Esophagus squamous epithelium (tissue), 5 donors: ENCODE data around the gene NRXN3. TPM values are rescaled to one million over a fixed set of nuclear protein-coding genes. Genes with fewer than 3 reads are reported as not detected.

ENCODE experiments used
- DNase-seq: peaks from one replicate; lab custom pipeline; 2025; lab: John Stamatoyannopoulos, UW
- H3K27ac ChIP-seq, 4 donors: fragments of 200-600 bp; sonication (generic); one replicate each; pipeline ENCODE4 v1.5.1; 2016 to 2019; ENCODE audit warnings: mild to moderate bottlenecking in 1 of 4
- H3K27me3 ChIP-seq, 4 donors: fragments of 200-600 bp; sonication (generic); 1 replicate in 3 of 4; 2 replicates in 1 of 4; pipeline versions ENCODE4 v1.5.1 to v1.6.0; 2017 to 2021; ENCODE audit warnings: antibody characterized with exemption in 1 of 4
- H3K36me3 ChIP-seq, 3 donors: fragments of 200-600 bp; sonication (generic); one replicate each; pipeline ENCODE4 v1.5.1; 2016 to 2019
- H3K4me1 ChIP-seq, 3 donors: fragments of 200-600 bp; sonication (generic); one replicate each; pipeline ENCODE4 v1.5.1; 2017 to 2019
- H3K4me3 ChIP-seq, 4 donors: fragments of 200-600 bp; sonication (generic); 1 replicate in 3 of 4; 2 replicates in 1 of 4; pipeline ENCODE4 v1.5.1; 2016 to 2019; ENCODE audit warnings: mild to moderate bottlenecking in 2 of 4, moderate library complexity in 1 of 4
- H3K9me3 ChIP-seq, 3 donors: fragments of 200-600 bp; sonication (generic); one replicate each; pipeline ENCODE4 v1.5.1; 2016 to 2019
- CTCF ChIP-seq, 6 experiments: fragments of 450-650 bp in 4 of 6; fragments of 200-600 bp in 2 of 6; sonication (generic) in 2 of 6; IDR thresholded peaks; one replicate each; pipeline ENCODE4 v1.5.1; 2016 to 2019; ENCODE audit warnings: antibody characterized with exemption in 6 of 6, mild to moderate bottlenecking in 4 of 6, moderate library complexity in 4 of 6
- POLR2A ChIP-seq, 4 donors: fragments of 450-650 bp; IDR thresholded peaks; one replicate each; pipeline ENCODE4 v1.6.1; 2017; ENCODE audit warnings: antibody characterized with exemption in 4 of 4, mild to moderate bottlenecking in 4 of 4, moderate library complexity in 3 of 4
- WGBS, 2 donors: methylation state at CpG; one replicate each; pipeline ENCODE4 v1.1.5; 2018; 5-methylcytosine and 5-hydroxymethylcytosine counted together
- intact Hi-C: fragments of 100-400 bp; cut with DNase I; formaldehyde crosslinking; loops from one replicate; pipeline ENCODE4 v1.15.0; 2022
- total RNA-seq, 4 donors: library from RNA; depleted of rRNA; stranded (reverse); fragments of >200 nt; gene quantifications; one replicate each; pipeline ENCODE4 v1.1.0, GENCODE V29; 2016
- donor health status: DM: yes; HTN: yes; CAD: no.

NRXN3 gene
- total RNA-seq, 4 donors from 2014 or later: 0.30 to 15.8 (median 1.5) TPM

GRCh38 chr14:78232231-78233000, 62.2 kb downstream of the NRXN3 start:
- no peak for TF ChIP-seq POLR2A (IDR thresholded peaks at IDR 0.05)
- TF ChIP-seq CTCF (IDR thresholded peaks at IDR 0.05): no peak
- no peak for DNase-seq
- 58 to 72% methylated on average over 5 of the region's 5 CpGs for WGBS, 2 donors
- H3K9me3 ChIP-seq: no peaks in the 10 kb centered on the region
- intact Hi-C loops: no loop called here
- H3K27ac ChIP-seq: no peak overlapping the region
- H3K4me1 ChIP-seq: no peaks in the 10 kb centered on the region
- H3K4me3 ChIP-seq: no peak overlapping the region
- no peaks in the 10 kb centered on the region for H3K27me3 ChIP-seq
- no peaks in the 10 kb centered on the region for H3K36me3 ChIP-seq

- intact Hi-C loops: no loop called here
- no peak for DNase-seq
Measured at GRCh38 chr14:78238141-78238540, 68.0 kb downstream of the NRXN3 start.

DNA sequence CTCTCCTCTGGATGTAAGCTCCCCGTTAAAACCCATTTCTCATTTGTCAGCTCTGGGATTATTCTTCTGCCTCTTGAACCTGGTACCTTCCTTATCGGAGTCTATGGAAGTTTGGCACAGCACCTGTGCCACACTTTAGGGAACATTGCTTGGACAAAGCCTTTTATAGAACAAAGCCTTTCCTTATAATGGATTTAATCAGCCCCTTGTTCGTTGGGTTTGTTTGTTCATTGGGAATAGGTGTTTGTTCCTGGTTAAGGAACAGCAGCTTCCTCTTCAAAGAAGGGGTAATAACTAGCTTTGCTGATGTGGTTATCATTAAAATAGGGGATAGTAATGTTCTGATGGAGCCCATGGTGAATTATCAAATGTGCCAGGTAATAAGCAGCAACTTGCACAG, 70.4 kb downstream of the NRXN3 start:
- DNase-seq: no peak
- H3K27me3 ChIP-seq: no peaks in the 10 kb centered on the region
- H3K9me3 ChIP-seq: no peaks in the 10 kb centered on the region
- H3K36me3 ChIP-seq: no peaks in the 10 kb centered on the region
- no peak overlapping the region for H3K4me3 ChIP-seq
- H3K4me1 ChIP-seq: no peaks in the 10 kb centered on the region
- TF ChIP-seq POLR2A (IDR thresholded peaks at IDR 0.05): no peak
- TF ChIP-seq CTCF (IDR thresholded peaks at IDR 0.05): no peak
- whole genome bisulfite sequencing, 2 donors: 42 to 70% methylated on average over 3 of the region's 3 CpGs
- intact Hi-C loops: no loop called here
- H3K27ac ChIP-seq: no peak overlapping the region

More at GRCh38 chr14:78238141-78238540, 68.0 kb downstream of the NRXN3 start:
- TF ChIP-seq CTCF (IDR thresholded peaks at IDR 0.05): no peak
- no peak for TF ChIP-seq POLR2A (IDR thresholded peaks at IDR 0.05)
- H3K27me3 ChIP-seq: no peaks in the 10 kb centered on the region
- 76 to 83% methylated on average over 8 of the region's 10 CpGs for WGBS, 2 donors
- H3K9me3 ChIP-seq: no peaks in the 10 kb centered on the region
- H3K27ac ChIP-seq: no peak overlapping the region
- no peak overlapping the region for H3K4me3 ChIP-seq
- H3K4me1 ChIP-seq: no peaks in the 10 kb centered on the region
- no peaks in the 10 kb centered on the region for H3K36me3 ChIP-seq

DNA sequence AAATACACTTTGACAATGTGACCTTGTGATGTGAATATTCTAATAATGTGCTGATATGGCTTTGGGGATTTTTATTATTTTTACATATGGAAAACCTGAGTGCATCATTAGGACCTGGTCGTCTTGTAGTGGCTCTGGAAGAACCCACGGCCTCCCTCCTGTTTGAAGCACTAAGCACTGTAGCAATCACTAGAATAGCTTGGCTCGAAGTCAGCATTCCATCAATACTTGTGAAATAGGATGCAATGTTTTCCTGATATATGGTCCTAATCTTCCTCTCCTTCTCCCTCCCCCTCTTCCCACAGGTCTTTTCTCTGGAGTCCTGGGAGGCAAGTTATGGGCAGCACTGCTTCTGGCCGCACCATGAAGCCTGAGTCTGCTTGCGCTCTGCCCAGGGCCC, 71.9 kb downstream of the NRXN3 start:
- intact Hi-C loops: no loop called here

More for the DNA sequence above, 71.9 kb downstream of the NRXN3 start:
- H3K27me3 ChIP-seq: no peaks in the 10 kb centered on the region
- no peak overlapping the region for H3K4me3 ChIP-seq
- 65 to 70% methylated on average over 5 of the region's 5 CpGs for WGBS, 2 donors
- H3K36me3 ChIP-seq: no peaks in the 10 kb centered on the region
- no peak overlapping the region for H3K27ac ChIP-seq
- no peaks in the 10 kb centered on the region for H3K9me3 ChIP-seq
- no peak for DNase-seq
- no peaks in the 10 kb centered on the region for H3K4me1 ChIP-seq
- TF ChIP-seq CTCF (IDR thresholded peaks at IDR 0.05) (no peak), POLR2A (IDR thresholded peaks at IDR 0.05) (no peak)
